Stimulated activated naive CD4-positive, alpha-beta T cell (primary cell): ENCODE data around the gene ZSCAN30.
"Not testable (repeated sequence)": the region's sequence is repeated elsewhere in the genome, so short reads cannot be mapped to it uniquely, and the experiment has no call there.

Experiments
- DNase-seq, 6 experiments: peaks; one replicate each; lab custom pipeline; 2025; lab: John Stamatoyannopoulos, UW

The ZSCAN30 gene

DNA sequence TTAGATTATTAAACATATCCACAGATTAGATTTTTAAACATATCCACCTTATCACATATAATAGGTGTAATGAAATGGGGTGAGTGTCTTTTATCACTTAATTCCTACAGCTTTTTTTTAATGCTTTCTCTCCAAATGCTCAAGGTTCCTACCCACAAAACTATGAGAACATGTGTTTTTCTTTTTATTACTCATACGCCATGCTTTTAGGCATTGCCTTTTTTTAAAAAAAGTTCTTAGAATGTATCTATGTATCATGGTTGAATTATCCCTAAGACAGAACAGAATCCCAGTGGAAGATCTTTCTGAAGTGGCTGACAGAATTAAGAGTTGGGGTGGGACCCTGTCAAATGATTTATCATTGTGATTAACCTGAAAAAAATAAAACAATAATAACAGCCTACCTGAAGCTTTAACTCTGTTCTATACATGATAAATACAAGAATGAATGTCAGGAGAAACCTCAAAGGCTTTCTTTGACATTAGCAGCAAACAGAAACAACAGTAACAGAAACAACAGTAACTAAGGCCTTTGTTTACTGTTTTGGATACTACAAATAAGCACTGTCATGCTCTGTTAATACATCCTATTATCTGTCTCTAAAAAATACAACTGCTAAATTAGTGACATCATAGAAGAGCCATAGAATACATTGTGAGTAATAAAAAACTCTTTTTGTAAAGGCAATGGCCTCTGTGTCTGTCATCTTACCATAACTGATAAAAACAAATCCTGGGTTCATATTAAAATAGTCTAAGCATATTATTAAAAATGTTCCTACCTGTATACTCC, 53.3 kb downstream of the ZSCAN30 start:
- no peak for DNase-seq

DNA sequence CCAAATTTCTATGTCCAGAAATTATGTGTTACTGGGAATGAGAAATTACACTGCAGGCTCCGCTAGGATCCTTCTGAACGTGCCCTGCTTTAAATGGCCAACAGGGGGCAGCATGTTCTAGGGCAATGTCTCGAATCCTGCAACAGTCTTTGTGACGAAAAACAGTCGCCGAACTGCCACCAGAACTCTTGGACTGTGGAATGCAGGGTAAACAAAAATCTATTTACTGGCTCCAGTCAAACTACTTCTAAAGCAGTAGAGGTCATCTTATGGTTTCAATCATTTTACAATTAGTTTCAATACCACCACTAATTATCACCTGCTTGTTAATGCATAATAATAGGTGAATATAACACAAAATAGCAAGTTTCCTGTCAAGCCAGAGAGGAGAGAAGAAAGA, 59.0 kb downstream of the ZSCAN30 start:
- DNase-seq, result peak; percentile 47 to 83 (median 67)

GRCh38 chr18:35227254-35227653, 62.8 kb downstream of the ZSCAN30 start:
- DNase-seq, result no peak

DNA sequence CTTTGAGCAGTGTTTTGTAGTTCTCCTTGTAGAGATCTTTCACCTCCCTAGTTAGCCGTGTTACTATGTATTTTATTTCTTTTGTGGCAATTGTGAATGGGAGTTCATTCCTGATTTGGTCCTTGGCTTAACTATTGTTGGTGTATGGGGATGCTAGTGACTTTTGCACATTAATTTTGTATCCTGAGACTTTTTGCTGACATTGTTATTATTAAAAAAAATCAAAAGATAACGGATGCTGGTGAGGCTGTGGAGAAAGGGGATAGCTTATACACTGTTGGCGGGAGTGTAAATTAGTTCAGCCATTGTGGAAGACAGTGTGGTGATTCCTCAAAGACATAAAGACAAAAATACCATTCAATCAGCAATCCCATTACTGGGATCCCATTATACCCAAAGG, 66.2 kb downstream of the ZSCAN30 start:
- no peak for DNase-seq

DNA sequence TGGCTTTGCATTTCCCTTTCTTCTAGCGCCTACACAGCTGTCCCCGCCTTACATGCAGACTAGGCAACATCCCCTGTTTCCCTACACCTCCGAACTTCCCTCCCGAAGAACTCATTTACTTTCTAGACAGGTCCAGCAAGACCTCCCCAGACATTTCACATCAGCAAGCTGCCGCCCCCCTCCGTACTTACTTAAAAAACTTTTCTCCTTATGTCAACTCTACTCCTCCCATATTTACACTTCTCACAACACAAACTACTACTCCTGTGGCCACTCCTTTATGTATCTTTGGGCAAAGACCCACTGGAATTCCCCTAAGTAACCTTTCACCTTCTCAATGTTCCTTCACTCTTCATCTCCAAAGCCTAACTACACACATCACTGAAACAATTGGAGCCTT, 69.6 kb downstream of the ZSCAN30 start:
- no peak for DNase-seq

DNA sequence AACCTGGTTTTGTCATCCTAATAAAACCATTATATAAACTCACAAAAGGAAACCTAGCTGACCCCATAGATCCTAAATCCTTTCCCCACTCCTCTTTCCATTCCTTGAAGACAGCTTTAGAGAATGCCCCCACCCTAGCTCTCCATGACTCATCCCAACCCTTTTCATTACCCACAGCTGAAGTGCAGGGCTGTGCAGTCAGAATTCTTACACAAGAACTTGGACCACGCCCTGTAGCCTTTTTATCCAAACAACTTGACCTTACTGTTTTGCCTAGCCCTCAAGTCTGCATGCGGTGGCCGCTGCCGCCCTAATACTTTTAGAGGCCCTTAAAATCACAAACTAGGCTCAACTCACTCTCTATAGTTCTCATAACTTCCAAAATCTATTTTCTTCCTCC, 70.7 kb downstream of the ZSCAN30 start:
- DNase-seq, result not testable (repeated sequence)

- DNase-seq, result not testable (repeated sequence)
These were observed 73.4 kb downstream of the ZSCAN30 start for GRCh38 chr18:35216611-35217010.

DNA sequence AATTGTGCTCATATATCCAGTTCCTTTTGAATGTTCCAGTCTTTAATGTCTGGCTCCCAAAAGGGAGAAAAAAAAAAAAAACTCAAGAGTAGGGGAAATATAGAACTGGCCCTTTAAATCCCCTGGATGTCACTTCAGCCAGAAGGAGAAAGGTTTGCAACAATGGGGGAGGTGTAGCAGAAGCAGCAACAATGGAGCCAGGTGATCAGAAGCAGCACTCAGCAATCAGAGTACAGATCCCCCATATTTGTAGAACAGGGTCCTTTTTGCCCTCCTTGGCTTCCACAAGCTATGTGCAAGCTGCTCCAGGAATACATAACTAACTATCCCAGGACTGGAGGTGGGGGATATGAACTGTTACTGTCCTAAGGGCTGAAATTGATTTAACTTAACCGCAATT, 75.0 kb downstream of the ZSCAN30 start:
- no peak for DNase-seq

- DNase-seq, result not testable (repeated sequence)
These were observed 84.1 kb downstream of the ZSCAN30 start for GRCh38 chr18:35205746-35206458.

GRCh38 chr18:35205199-35205712, 84.8 kb downstream of the ZSCAN30 start:
- DNase-seq, result no peak

DNA sequence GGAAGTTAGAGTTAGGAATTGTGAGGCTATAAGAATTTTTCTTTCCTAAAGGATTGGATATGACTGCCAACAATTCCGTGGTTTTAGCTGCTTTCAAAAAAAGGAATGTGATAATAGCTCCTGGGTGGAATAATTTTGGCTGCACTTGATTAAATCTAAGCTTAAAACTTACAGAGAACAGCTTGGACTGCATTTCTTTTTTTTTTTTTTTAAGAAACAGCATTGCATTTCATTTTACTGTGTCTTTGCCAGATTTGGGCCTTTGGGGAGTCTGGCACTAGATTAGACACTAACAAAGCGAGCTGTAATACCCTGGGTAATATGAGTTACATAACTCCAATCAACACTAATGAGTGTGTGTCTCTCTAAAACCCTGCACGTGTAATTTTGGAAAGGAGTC, 87.0 kb downstream of the ZSCAN30 start:
- DNase-seq, result no peak

DNA sequence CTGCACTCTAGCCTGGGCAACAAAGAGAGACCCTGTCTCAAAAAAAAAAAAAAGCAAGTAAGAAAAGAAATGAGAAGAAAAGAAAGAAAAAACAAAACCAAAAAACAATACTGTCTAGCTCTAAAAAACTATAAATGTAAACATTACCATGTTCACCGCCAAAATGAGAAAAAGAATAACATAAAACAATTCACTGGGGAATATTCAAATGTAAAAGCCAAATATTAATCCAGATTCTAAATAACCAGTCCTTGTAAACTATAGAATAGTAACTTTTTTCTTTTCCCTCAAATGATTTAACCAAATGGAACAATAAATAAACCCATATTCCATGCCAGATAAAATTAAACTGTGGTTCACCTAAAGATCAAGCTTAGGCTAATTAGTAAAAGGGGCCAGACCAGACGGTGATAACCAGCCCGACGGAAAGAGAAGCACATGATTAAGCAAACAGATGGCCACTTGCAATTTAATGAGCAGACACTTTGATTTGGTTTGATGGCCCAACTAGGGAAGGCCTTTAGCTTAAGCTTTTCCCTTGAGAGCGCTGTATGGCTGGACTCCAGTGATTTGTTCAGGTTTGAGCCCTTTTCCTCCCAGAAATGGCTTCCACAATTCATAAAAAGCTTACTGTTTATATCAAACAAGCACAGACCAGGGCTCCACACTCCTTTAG, 88.6 kb downstream of the ZSCAN30 start:
- no peak for DNase-seq
